GM10847 (cell line): ENCODE measurements around the gene SLC6A11.

ENCODE experiments used
- POLR2A ChIP-seq: IDR thresholded peaks from 2 replicates; pipeline ENCODE4 v1.6.1; 2011; ENCODE audit not compliant: insufficient read length; ENCODE audit errors: extremely low read depth

The SLC6A11 gene

GRCh38 chr3:10957976-10958749 is 142.1 kb downstream of the SLC6A11 start:
- no peak for TF ChIP-seq POLR2A

DNA sequence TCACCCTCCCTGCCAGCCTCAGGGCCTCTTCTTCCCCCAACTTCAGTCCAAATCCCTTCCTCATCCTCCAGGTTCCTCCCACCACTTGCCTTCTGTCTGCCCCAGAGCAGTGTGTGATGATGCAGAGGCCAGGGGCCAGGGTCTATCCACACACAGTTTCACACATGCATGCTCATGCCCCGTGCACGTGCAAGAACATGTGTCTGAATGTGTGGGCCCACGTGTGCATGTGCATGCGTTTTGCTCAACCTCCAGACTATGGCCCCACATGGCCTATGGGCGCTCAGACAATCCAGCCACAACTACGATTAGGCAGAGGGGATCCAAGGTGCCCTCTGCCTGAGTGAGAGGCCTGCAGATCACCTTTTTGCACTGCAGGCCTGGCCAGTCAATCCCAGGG is 144.2 kb downstream of the SLC6A11 start:
- TF ChIP-seq POLR2A = no peak

- no peak for TF ChIP-seq POLR2A
Observed at GRCh38 chr3:10961921-10962320, 145.9 kb downstream of the SLC6A11 start.

- TF ChIP-seq POLR2A = no peak
Observed at GRCh38 chr3:10962481-10963036, 146.5 kb downstream of the SLC6A11 start.

GRCh38 chr3:10964537-10965167 is 148.6 kb downstream of the SLC6A11 start:
- TF ChIP-seq POLR2A = no peak

DNA sequence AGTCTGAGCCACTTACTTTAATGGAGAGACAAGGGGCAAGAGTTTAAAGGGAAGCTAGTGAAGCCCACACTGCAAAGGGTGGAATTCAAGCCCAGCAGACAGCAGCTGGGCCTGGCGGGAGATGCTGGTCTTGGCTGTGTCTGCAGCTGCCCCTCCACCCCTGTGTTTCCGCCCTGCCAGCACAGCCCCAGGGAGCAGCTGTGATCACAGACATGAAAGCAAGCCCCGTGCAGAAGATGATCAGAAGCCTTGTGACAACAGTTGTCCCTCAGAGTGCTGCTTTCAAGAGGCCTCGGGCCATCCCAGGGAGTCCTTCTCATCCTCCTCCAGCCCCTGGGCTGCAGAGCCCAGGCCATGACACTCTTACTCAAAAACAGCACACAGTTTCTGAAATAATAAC is 152.4 kb downstream of the SLC6A11 start:
- no peak for TF ChIP-seq POLR2A

- TF ChIP-seq POLR2A = no peak
Observed at GRCh38 chr3:10970306-10970960, 154.4 kb downstream of the SLC6A11 start.

DNA sequence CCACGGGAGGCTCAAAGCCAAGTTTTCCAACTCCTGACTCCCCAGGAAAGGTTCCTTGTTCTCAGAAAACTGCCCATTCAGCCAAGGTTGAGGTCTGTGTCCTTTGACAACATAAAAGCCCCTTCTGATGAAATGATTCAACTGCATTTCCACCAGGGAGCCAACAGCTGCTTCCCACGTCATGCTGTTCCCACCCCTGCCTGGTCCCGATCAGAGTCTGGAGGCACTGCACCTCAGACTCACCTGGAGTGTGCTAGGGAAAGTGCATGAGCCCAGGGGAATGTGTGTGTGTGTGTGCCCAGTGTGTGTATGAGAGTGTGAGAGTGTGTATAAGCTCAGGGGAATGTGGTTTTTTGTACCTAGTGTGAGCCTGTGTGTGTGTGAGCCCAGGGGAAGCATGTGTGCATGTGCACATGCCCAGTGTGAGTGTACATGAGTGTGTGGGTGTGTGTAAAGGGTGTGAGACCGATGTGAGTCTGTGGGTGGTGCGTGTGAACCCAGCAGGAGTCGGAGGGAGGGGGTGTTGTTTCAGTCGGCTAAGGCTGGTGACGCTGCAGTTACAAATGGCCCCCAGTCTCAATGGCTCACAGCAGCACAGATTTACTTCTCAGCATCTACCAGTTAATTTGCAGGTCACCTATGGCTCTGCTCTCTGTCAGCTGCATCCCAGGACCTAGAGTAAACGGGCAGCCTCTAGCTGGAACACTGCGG is 156.2 kb downstream of the SLC6A11 start:
- TF ChIP-seq POLR2A = no peak

GRCh38 chr3:10973046-10973595 is 157.1 kb downstream of the SLC6A11 start:
- no peak for TF ChIP-seq POLR2A

GRCh38 chr3:10974131-10974530 is 158.1 kb downstream of the SLC6A11 start:
- TF ChIP-seq POLR2A = no peak

- TF ChIP-seq POLR2A = no peak
Observed at GRCh38 chr3:10974746-10975375, 158.8 kb downstream of the SLC6A11 start.

DNA sequence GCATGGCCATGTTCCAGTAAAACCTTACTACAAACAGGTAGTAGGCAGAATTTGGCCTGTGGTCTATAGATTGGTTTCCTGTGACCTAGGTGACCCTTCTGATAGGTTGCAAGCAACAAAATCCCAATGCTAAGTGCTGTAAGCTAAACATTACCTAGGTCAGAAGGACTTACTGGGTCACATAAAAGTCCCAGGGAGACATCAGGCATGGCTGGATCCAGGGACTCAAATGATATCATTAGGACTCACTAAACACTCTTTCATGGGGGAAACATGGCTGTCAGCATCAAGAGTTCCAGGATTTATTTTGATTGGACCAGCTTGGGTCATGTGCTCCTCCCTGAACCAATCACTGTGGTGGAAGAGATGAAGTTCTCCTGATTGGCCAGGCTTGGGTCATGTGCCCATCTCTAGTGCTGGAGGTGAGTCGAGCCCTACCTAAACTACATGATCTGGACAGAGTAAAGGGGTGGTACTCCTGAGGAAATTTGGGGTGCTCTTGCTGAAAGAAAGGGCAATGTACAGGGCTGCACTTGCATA is 159.7 kb downstream of the SLC6A11 start:
- TF ChIP-seq POLR2A = no peak

- TF ChIP-seq POLR2A = no peak
Observed at GRCh38 chr3:10976770-10977169, 160.7 kb downstream of the SLC6A11 start.

- TF ChIP-seq POLR2A = no peak
Observed at GRCh38 chr3:10977892-10978510, 162.0 kb downstream of the SLC6A11 start.
